H1 (cell line): Measurements from ENCODE around the gene ZHX3. TPM values are rescaled to one million over a fixed set of nuclear protein-coding genes. Genes with fewer than 3 reads are reported as not detected.

Experiments used
- RXRA ChIP-seq: IDR thresholded peaks from 2 replicates; pipeline ENCODE4 v1.6.1; 2011; ENCODE audit warnings: low read depth, mild to moderate bottlenecking, low read length, moderate library complexity; ENCODE audit not compliant: insufficient read depth
- polyA plus RNA-seq, 7 experiments: library from polyadenylated mRNA; depleted of rRNA in 3 of 7; stranded (reverse) in 5 of 7; unstranded in 2 of 7; fragments of >200 nt in 5 of 7; fragments of 200-250 nt in 2 of 7; gene quantifications; 1 replicate in 5 of 7; 2 replicates in 1 of 7; 4 replicates in 1 of 7; pipeline versions ENCODE4 v1.2.1 to v1.2.3, GENCODE V29; 2011 to 2013; ENCODE audit warnings: missing spikeins in 2 of 7, mixed read lengths in 2 of 7
- total RNA-seq: library from RNA; stranded (reverse); fragmentation: NEBNext Ultra II Directional; extraction: Animal tissue kit (Norgen Biotek cat#: 25700); gene quantifications from 2 replicates; pipeline ENCODE4 v1.2.1, GENCODE V29; 2021
- TF ChIP-seq, protein P1 (sequence below): IDR thresholded peaks from 2 replicates; pipeline ENCODE4 v1.6.1; 2011; ENCODE audit warnings: low read depth, mild to moderate bottlenecking, low read length; ENCODE audit not compliant: insufficient read depth

The ZHX3 gene
- total and polyA plus RNA-seq, 2 of the 8 experiments (the other 6 are each of a cell fraction or from before 2014, with no cell fraction given) = 1.00 to 7.8 TPM

DNA sequence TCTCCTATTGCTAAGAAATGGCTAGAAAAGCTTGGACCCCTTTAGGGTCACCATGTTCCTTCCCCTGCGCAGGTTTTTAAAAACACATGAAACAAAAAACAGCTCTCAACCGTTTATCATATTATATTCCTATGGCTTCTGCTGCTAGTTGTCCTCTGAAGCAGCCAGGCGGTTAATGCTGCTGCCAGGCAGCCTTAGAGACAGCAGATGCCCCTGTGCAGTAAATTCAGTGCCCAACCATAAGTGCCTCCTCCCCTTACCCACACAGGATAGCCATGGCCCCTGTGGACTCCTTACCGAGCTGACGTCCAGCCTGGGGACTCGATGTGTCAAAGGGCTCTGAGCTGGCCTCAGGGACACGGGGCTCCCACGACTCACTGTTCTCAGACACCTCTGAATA, 115.8 kb downstream of the ZHX3 start (continued):
- TF ChIP-seq, protein P1, sequence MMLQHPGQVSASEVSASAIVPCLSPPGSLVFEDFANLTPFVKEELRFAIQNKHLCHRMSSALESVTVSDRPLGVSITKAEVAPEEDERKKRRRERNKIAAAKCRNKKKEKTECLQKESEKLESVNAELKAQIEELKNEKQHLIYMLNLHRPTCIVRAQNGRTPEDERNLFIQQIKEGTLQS = no peak
- TF ChIP-seq RXRA = no peak
- TF ChIP-seq, all 59 proteins: peak for 0
